Measurements from ENCODE around the gene KCNQ4. TPM values are rescaled to one million over a fixed set of nuclear protein-coding genes. Genes with fewer than 3 reads are reported as not detected.

KCNQ4 gene
- polyA plus RNA-seq (2012; ENCODE audit: insufficient read depth, insufficient read length), result 0.43 TPM

DNA sequence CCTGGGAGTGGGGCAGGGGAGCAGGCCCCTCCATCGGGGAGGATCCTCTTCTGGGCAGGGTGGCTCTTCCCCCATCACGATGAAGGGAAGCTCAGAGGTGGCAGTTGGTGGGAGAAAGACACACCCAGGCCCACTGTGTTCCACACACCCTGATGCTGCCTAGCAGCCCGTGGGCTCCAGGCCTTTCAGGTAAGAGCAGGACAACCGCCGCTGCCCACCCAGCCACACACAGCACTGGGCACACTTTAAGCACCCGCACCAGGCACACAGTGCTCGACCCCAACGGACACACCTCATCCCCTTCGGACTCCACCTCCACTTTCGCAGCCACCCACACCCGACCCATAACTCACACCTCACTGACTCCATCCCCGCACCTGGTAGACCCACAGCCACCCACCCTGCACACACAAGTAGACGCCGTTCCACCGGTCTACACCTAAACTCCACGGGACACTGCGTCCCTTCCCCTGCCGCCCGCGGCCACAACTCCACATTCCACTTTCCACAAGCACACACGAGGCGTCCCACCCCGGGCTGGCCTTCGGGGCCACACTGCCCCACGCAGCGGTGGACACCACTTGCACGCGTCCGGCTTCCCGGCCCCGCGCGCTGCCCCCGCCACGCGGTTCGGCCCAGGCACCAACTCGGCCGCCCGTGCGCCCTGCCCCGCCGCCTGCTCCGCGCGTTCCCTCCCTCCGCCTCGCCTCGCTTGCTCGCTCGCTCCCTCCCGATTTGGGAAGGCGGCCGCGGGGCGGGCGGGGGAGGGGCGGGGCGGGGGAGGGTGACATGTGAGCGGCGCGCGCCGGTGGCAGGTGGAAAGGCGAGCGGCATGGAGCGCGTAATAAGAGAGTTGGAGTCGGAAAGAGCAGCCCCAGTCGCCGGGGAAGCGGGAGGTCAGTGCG is at the start of gene KCNQ4:
Gene KCNQ4, plus strand, starts transcription at position 787 of the 905 bp plus-strand sequence. CDS start 307 bp downstream, outside the sequence.
- H3K4me3 ChIP-seq (ENCODE audit: low read length), result no peak within 1 kb of the TSS
- DNase-seq (ENCODE audit: low read depth, low spot score), result no peak

DNA sequence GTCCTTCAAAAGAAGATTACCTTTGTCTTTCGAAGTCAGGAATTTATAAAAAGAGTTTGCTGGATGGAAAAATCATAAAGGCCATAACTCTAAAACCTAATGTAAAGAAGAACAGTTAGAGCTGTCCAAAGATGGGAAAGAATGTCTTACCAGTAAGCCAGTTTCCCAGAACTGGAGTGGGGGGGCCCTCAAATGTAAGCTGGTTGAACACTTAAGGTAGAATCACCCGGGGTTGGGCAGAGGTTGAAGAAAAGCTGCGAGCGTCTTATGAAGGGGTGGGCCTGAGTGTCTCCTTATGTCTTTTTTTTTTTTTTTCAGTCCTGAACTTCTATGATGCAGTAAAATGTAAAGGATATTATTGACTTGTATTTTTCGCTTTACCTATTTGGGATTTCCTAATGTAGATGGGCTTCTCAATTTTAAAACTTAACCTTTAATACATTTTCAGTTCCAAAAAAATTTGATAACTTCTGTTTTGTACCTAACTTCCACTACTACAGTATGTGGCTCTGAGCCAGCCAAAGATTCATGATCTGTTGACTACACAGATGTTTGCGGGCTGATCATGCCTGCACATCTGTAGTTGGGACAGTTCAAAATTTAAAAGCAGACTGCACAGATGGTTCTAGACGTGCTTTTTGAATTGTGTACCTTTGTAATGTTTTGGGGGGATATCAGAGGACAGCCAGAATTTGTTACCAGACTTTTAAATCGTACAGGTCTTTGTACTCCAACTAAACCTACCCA is 48.5 kb upstream of the KCNQ4 start:
- DNase-seq (ENCODE audit: low read depth, low spot score), result no peak
- no peak overlapping the region for H3K4me3 ChIP-seq (ENCODE audit: low read length)

DNA sequence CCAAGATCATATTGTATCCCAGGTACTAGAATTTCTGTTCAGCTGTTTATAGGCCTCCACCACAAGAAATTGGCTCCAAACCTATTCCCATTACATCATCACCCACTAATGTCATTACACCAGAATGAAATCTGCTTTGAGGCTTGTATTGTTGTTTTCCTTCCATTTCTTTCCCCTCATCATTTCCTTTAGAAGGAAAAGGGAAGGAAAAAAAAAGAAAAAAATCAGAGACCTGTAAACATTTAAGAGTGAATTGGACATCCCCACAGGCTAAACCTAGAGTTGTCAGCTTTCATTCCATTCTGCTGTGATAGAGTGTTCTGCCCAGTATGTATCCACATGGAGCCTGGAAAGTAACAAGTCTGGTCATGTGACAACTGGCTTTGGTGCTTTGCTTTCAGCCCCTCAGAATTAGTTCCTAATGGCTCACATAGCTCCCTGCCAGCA is 47.5 kb upstream of the KCNQ4 start:
- no peak overlapping the region for H3K4me3 ChIP-seq (ENCODE audit: low read length)
- DNase-seq (ENCODE audit: low read depth, low spot score), result no peak

DNA sequence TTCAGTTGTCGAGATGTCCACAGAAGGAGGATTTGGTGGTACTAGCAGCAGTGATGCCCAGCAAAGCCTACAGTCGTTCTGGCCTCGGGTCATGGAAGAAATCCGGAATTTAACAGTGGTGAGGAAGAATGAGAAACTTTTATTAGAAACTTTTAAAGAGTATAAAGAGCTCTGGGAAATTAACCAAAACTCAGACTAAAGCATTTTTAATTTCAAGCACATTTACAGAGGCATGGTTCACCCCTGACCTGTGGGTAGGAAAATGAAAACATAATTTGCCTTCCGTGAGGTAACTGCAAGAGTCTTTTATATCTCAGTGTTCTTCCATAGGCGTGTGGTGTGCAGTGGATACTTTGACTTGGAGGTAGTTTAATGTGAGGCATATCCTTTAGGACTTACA is 44.8 kb upstream of the KCNQ4 start:
- H3K4me3 ChIP-seq (ENCODE audit: low read length), result no peak overlapping the region
- DNase-seq (ENCODE audit: low read depth, low spot score), result no peak

DNA sequence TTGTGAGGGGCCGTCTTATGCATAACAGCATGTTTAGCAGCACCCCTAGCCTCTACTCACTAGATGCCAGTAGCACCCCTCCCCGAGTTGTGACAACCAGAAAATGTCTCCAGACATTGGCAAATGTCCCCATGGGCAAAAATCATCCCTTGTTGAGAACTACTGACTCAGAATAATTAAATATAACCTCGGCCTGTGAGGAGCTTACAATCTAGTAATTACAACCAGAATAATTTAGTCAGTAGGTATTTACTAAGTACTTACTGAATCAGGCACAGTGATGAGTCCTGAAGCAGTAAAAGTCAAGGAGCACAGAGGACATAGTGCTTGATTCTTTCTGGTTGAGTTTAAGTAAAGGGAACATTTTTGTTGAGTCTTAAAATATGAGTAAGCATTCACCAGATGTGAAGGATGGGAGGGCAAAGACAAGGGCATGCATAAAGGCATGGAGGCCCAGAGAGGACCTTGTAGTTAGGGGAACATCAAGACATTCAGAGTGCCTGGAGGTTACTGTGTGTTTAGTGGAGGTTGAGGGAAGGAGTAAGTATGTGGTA is 44.1 kb upstream of the KCNQ4 start:
- DNase-seq (ENCODE audit: low read depth, low spot score), result no peak

DNA sequence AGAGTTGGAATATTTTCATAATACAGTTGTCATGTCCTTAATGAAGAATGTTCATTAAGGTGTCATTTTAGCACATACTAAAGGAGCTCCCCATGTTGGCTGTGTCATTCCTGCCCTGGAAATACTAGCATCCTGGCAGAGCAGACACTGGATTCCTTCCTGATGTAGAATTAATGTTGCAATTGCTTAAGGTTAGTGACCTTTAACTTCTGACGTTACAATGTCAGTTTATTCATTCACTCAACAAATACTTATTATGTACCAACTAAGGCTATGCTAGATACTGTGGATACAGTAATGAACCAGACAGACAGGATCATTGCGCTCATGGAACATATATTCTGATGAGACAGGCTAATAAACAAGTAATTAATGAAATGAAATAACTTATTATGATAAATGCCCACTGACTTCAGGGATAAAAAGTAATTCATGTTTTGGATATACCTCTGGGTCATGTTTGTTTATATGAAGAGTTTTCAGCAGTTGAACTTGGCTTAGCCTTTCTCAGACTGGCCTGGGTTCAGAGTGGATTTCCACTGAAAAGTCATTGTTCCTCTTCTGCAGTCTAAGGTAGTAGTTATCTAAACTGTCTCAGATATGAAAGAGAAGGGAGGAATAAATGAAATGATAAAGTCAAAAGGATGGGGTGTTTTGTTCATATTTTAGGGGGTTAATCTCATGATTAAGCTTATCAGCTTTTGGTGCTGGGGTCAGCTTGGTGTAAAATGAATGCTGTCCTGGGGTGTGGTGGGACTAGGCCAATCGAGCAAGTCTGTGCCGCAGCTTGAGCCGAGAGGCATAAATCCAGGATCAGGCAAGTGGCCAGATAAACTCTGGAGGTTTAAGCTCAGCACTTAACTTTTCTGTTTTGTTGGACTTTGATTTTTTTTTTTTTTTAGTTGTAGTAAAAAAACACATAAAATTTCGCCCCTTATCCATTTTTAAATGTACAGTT is 43.3 kb upstream of the KCNQ4 start:
- no peak for DNase-seq (ENCODE audit: low read depth, low spot score)
- H3K4me3 ChIP-seq (ENCODE audit: low read length), result no peak overlapping the region

More for the DNA sequence above, 44.1 kb upstream of the KCNQ4 start:
- H3K4me3 ChIP-seq (ENCODE audit: low read length), result no peak overlapping the region

DNA sequence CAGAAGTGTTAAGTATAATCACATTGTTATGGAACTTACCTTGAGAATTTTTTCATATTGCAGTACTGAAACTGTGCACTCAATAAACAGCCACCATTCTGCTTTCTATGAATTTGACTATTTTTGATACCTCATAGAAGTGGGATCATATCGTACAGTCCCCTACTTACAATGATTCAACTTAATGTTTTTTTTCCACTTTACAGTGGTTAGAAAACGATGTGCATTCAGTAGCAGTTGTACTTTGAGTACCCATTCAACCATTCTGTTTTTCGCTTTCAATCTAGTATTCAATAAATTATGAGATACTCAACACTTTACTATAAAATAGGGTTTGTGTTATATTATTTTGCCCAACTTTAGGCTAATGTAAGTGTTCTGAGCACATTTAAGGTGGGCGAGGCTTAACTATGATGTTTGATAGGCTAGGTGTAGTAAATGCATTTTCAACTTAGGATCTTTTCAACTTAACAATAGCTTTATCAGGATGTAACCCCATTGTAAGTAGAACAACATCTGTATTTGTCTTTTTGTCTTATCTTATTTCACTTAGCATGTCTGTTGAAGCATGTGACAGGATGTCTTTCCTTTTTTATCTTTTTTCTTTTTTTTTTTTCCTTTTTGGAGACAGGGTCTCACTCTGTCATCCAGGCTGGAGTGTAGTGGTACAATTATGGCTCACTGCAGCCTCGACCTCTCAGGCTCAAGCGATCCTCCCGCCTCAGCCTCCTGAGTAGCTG is 42.4 kb upstream of the KCNQ4 start:
- no peak overlapping the region for H3K4me3 ChIP-seq (ENCODE audit: low read length)

DNA sequence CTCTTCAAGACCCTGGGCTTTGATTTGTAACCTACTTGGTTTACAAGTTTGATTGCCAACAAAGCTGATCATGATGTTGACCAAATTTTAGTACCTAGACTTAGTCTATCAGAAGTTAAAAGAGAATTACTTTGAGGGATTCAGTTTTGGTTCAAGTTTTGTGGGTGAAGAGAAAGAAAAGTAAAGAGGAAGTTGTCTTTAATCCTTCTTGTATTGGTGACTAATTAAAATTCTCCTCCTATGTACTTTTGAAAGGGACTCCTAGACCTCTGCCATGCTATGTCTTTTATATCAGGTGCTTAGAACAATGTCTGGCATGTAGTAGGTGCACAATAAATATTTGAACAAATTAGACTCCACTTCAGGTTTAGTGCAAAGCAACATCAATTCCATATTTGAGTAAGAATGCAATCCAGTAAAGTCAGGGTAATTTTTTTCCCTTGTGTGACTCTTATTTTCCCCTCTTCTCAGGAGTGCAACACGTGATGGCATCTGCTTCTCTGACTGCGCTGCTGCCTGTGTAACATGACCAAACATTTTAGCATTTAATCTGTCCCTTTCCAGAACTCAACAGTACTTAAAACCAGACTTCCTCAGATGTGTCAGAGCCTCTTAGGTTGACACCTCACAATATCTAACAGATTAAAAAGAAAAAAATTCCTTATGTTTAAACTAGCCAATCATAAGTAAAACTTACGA is 41.1 kb upstream of the KCNQ4 start:
- DNase-seq (ENCODE audit: low read depth, low spot score), result no peak
- H3K4me3 ChIP-seq (ENCODE audit: low read length), result no peak overlapping the region

More for the DNA sequence above, 42.4 kb upstream of the KCNQ4 start:
- DNase-seq (ENCODE audit: low read depth, low spot score), result no peak

DNA sequence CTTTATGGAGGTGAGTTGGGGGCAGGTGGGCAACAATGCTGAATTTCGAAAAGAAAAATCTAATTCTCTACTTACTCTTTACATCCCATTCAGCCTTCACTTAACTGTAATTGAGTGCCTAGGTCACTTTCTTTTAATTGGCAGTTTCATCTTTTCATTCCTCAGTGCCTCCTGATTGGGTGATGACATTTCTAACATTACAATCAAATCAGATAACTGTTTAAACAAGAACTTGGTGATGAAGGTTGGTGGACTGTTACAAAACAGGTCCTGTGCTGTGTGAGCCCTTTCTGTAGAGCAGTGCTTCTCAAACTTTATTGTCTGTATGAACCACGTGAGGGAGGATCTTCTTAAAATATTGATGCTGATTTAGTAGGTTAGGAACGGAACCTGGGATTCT is 40.1 kb upstream of the KCNQ4 start:
- no peak for DNase-seq (ENCODE audit: low read depth, low spot score)
- H3K4me3 ChIP-seq (ENCODE audit: low read length), result no peak overlapping the region

DNA sequence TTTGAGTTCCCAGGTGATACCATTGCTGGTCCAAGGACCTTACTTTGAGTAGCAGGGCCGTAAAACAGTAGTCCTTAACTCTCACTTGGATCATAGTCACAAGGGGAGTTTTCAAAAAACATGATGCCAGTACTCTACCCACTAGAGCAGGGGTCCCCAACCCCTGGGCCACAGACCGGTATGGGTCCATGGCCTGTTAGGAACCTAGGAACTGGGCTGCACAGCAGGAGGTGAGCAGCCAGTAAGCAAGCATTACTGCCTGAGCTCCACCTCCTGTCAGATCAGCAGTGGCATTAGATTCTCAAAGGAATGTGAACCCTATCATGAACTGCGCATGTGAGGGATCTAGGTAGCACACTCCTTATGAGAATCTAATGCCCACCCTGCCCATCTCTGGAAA is 39.7 kb upstream of the KCNQ4 start:
- DNase-seq (ENCODE audit: low read depth, low spot score), result no peak

DNA sequence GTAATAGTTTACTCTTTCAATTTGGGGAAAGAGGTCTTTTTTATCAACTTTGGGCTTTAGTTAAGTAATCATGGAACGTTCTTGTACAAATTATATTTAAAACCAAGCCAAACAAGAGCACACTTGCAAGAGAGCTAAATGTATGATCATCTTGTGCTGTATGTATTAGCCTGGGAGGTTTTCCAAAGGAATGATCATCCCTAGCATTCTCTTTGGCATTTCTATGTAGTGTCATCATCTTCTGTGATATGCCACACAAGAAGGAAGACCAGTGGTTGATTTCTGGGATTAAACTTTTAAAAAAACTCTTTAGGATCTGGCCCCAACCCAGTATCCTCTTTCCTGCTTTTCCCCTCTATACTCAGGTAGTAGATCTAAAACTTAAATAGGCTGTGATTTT is 38.4 kb upstream of the KCNQ4 start:
- DNase-seq (ENCODE audit: low read depth, low spot score), result no peak
- H3K4me3 ChIP-seq (ENCODE audit: low read length), result no peak overlapping the region

More for the DNA sequence above, 39.7 kb upstream of the KCNQ4 start:
- no peak overlapping the region for H3K4me3 ChIP-seq (ENCODE audit: low read length)

DNA sequence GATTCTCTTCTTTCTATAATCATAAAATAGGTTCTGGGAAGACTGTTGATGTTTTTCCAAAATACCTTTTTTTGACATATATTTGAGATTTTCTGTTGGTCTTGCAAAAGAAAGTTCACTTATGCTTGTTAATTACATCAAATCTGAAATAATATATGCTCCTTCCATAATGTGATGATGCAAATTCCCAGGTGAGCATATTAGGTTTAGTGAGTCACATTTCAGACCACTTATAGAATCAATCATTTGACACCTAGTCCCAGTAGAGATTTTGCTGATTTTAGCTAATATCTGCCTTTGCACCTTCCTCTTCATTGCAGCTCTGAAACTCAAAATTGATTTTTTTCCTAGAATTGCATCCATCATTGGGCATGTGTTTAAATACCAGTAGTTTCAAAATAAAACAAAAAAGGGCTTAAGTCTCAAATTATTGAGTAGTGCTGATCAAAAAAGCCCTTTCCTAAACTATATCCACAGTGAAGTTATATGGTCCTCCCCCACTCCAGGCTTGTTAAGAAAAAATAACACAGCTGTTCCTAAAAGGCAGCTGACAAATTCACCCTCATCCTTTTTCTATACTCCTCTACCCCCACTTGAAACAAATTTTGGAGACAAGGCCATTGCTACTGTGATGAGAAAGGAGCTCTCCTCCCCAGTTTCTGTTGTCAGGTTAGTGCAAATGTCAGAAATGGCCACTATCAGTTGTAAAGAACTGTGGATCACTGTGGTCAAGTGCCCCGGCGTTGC is 37.1 kb upstream of the KCNQ4 start:
- no peak overlapping the region for H3K4me3 ChIP-seq (ENCODE audit: low read length)
- DNase-seq (ENCODE audit: low read depth, low spot score), result no peak

DNA sequence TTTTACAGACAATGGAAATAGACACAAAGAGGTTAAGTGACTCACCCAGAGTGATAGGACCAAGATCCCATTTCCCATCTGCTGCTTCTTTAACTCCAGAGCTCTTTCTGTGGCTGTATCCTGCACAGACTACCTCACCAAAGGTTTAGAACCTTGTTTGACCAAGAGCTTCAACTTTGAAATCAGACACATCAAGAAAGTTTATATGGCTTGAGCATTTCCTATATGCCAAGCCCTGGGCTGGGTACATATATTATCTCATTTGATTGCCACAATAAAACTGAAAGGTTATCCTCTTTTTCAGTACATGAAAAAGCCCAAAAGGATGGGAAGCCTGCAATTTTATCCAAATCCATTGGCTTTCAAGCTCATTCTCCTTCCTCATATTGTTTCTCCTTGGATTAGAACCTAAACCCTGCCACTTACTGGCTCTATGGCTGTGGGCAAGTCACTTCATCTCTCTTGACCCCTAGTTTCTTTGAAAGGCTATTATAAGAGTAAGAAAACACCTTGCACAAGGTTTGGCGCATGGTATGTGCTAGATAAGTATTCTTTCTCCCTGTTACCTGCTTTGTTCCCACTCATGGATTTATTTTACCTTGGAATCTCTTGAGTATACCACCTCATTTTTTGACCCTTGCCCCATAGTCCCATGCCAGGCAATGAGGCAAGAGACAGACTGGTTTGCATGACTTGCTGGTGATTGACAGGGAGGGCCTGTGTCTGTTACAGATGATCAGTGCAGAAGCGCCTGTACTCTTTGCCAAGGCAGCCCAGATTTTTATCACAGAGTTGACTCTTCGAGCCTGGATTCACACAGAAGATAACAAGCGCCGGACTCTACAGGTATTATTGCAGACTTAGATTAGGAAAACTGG is 34.5 kb upstream of the KCNQ4 start:
- H3K4me3 ChIP-seq (ENCODE audit: low read length), result no peak overlapping the region
- DNase-seq (ENCODE audit: low read depth, low spot score), result no peak

DNA sequence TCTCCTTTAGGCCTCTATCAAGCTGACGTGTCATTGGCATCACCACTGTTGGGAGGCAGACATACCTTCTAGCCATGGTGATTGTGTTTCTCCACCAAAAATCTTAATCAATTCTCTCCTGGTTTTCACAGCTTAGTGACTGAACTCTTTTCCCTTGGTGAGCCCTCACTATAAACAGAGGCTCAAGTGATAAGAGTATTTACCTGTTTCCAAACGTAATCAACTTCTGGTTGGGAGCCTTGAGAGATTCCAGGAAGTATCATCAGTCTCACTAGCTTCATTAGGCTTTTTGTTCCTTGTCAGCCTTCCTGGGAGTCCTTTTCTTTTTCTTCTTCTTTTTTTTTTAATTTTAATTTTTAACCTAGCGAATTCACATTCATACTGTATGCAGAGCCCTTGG is 33.8 kb upstream of the KCNQ4 start:
- no peak for DNase-seq (ENCODE audit: low read depth, low spot score)
- H3K4me3 ChIP-seq (ENCODE audit: low read length), result no peak overlapping the region

DNA sequence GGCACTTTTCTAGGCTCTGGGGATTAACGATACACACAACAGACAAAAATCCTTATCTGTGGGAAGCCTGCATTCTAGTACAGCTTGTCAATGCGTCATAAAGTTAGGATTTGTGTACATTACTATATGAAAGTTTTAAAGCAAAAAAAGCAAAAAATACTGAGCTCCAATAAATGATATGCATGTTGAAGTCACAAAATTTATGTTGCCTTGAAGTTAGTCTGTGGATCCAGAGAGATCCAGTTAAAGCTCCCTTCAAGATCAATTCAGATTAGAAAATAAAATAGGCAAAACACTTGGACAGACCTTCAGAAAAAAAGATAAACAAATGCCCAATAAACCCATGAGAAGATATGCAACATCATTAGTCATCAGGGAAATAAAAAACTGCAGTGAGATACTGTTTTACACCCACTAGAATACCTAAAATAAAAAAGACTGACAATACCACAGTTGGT is 33.1 kb upstream of the KCNQ4 start:
- H3K4me3 ChIP-seq (ENCODE audit: low read length), result no peak overlapping the region
- DNase-seq (ENCODE audit: low read depth, low spot score), result no peak

DNA sequence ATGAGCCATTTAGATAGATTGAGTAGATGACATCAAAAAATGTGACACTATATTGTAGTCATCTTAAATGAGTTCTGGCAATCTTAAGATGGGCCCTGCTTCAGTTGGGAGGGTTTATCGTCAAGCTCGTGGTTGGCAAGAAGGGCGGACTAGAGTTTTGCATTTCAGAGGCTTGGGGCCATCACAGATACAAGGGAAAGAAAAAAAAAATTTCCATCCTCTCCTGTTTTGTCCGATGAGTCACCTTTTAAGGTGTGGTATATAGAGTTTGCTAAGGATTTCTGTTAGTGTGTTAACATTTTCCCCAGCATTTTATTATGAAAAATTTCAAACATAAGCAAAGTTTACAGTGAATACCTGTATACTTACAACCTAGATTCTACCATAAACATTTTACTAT is 31.8 kb upstream of the KCNQ4 start:
- H3K4me3 ChIP-seq (ENCODE audit: low read length), result no peak overlapping the region
- DNase-seq (ENCODE audit: low read depth, low spot score), result no peak

Measured in Jurkat, Clone E6-1 (cell line).